ENCODE data around the gene IL1RN.
"Not testable (repeated sequence)": the region's sequence is repeated elsewhere in the genome, so short reads cannot be mapped to it uniquely, and the experiment has no call there.

The IL1RN gene, protein sequence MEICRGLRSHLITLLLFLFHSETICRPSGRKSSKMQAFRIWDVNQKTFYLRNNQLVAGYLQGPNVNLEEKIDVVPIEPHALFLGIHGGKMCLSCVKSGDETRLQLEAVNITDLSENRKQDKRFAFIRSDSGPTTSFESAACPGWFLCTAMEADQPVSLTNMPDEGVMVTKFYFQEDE

DNA sequence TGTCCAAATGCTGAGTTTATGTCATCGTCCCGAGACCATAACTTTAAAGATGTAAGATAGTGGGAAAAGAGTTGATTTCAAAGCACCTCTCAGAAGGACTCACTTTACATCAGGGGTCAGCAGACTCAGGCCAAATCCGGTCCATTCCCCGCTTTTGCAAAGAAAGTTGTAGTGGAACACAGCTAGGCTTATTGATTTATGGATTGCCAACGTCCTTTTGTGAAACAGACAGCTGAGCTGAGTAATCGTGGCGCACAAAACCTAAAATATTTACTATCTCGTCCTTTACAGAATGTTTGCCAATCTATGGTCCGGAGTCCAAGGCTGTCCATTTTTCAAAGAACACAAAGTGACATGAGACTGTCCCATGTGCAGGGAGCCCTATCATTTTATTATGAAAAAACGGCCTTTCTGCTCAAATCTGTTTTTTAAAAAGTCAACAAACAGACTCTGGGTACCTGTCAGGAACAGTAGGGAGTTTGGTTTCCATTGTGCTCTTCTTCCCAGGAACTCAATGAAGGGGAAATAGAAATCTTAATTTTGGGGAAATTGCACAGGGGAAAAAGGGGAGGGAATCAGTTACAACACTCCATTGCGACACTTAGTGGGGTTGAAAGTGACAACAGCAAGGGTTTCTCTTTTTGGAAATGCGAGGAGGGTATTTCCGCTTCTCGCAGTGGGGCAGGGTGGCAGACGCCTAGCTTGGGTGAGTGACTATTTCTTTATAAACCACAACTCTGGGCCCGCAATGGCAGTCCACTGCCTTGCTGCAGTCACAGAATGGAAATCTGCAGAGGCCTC is at the start of gene IL1RN:
IL1RN (plus strand) TSS at position 754 of the 801 bp plus-strand sequence; CDS start at position 781, 27 bp downstream.
- DNase-seq (ENCODE audit: extremely low spot score, insufficient read length, low read depth) (no peak), FAIRE-seq (no peak)

DNA sequence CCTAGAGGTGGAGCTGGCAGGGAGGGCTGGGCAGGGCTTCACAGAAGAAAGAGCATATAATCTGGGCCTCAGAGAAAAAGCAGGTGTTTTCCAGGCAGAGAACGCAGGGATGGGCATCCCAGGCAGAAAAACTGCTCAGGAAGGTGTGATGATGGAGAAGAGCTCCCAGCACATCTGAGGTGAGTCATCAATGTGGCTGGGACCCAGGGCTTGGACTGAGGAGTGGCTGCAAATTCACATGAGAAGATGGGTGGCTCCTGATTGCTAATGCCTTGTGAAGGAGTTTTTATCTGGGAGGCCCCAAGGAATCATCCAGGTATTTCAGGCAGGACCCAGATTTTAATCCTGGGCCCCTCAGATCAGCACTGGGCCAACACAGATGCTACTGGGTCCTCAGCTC is 49.5 kb upstream of the IL1RN start:
- no peak for DNase-seq (ENCODE audit: extremely low spot score, insufficient read length, low read depth)
- FAIRE-seq = no peak

DNA sequence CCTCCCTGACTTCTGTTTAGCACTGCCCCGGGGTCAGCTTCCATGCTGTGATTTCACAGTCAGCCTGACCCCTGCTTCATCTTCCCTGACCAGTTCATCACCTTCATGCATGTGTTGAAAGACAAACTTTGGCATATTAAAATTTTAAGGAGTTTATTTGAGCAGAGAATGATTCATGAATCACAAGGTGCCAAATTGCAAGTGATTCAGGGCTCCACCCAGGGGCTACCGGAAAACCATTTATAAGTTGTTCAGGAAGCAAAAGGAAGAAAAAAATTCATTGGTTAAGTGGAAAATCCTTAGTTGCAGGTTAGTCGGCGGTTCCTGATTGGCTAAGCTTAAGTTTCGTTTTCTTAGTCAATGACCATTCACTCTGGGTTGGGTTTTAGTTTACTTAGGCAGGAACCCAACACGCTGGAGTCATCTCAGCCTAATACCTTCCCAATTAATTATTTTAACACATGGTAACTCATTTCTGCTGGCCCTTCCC is 49.0 kb upstream of the IL1RN start:
- DNase-seq (ENCODE audit: extremely low spot score, insufficient read length, low read depth) = no peak
- no peak for FAIRE-seq

DNA sequence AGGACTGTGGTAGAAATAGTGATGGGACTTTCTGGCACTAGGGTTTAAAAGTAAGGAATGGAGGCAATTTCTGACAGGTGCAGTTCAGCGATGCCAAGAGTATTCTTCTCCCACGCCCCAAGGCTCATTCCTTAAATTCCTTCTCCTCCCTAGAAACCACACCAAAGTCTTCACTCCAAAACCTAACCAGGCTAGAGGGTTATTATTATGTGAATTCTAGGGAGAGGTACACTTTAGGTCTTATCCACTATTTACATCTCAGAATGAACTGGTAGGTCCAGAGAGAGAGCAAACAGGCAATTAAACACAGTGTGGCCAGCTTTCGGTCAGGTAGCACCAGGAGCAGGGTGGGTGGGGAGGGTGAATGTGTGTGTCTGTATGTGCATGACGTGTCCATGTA is 48.3 kb upstream of the IL1RN start:
- DNase-seq (ENCODE audit: extremely low spot score, insufficient read length, low read depth) = no peak
- FAIRE-seq = no peak

DNA sequence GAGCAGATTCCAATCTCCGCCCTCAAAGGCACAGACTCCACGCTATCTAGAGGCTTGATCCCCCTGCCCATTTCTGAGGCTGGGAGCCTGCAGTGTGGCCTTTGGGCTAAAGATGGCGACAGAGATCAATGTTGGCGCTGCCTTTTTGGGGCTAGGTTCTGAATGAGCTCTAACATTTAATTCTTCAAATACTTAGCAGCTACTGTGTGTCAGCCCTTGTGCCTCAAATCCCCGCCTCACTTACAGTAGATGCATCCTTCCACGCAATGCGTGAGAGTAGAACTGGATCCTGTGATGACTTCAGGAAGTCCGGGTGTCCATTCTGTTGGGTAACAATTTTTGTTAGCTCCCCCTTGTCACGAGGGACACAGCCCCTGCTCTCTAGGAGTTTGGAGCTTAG is 47.3 kb upstream of the IL1RN start:
- FAIRE-seq (peak; percentile 53), DNase-seq (ENCODE audit: extremely low spot score, insufficient read length, low read depth) (no peak)

DNA sequence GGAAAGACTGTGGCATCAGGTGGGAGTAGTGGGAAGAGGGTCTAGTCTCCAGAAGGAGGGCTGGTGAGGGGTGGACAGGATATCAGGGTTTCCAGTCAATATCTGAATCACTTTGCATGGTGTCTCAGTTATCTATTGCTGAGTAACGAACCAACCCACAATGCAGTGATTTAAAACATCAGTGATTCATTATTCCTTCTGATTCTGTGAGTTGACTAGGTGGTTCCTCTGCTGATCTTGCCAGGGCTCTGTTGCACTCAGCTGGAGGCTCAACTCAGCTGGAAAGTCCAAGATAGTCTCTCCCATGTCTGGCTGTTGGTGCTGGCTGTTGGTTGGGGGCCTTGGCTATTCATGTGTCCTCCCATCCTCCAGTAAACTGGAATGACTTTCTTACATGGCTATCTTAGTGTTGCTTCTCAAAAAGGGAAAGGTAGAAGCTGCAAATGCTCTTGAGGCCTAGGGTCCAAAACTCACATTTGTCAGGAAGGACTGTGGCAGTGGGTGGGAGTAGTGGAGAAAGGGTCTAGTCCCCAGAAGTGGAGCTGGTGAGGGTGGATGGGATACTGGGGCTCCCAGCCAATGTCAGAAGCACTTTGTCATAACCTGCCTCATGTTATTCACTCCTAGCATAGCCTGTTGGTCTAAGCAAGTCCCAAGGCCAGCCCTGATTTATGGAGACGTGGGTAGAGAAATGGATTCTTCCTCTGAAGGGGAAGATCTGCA is 45.7 kb upstream of the IL1RN start:
- FAIRE-seq = no peak
- no peak for DNase-seq (ENCODE audit: extremely low spot score, insufficient read length, low read depth)

DNA sequence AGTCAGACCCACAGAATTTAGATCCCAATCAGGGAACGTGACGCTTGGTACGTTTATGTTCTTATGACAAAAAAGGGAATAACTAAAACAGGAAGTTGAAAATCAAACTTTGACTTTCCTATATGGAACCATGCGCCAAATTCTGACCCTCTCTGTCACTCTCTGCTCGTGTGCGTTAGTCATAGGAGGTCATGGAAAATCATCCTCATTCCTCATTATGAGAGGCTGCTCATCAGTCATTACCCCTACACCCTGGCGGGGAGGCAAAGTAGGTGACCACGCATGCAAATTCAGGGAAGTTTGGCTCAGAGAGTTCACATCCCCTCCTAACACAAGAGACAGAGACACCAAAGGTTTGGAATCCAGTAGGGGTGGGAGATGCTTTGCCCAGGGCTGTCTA is 44.1 kb upstream of the IL1RN start:
- FAIRE-seq (no peak), DNase-seq (ENCODE audit: extremely low spot score, insufficient read length, low read depth) (no peak)

DNA sequence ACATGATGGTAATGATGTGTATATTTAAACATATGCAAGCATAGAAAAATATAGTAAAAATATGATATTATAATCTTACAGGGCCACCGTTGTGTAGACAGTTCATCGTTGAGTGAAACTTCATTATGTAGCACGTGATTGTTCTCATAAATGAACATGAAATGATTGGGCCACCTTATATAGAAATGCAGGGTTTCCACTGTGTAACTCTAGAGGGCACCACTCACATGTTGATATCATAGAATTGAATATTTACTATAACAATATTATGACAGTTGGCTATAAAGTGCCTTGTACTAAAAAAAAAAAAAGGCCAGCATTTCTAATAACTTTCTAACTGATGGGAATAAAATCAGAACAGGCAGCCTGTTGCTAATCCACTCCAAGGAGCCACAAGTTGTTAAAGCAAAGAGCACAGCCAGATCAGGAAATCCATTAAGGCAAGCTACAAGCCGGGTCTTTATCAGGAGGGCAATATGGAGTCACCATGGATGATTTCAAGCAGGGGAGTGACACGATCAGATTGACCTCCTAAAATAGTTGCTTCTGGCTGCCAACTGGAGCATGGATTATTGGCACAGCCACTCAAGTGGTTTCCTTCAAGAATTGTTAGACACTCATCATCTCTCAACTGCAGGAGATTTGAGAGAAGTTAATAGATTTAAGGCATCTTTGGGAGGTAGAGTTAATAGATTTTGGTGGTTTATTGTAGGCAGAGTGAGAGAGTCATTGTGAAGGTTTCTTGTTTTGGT is 43.0 kb upstream of the IL1RN start:
- no peak for FAIRE-seq
- DNase-seq (ENCODE audit: extremely low spot score, insufficient read length, low read depth) = no peak

DNA sequence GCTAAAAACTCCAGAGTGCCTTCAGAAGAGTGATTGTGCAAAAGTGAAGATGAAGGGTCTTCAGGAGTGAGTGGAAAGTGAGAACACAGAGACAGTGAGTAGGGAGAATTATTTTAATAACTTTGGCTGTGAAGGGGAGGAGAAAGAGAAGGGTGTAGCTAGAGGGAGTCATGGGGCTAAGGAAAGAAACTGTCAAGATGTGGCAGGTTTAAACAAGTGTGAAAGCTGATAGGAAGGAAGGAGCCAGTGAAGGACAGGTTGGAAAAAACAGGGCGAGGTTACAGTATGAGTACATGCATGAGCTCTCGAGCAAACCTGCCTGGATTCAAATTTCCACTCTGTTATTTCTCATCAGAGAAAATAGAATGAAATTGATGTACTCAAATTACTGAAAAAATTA is 41.9 kb upstream of the IL1RN start:
- FAIRE-seq (no peak), DNase-seq (ENCODE audit: extremely low spot score, insufficient read length, low read depth) (no peak)

DNA sequence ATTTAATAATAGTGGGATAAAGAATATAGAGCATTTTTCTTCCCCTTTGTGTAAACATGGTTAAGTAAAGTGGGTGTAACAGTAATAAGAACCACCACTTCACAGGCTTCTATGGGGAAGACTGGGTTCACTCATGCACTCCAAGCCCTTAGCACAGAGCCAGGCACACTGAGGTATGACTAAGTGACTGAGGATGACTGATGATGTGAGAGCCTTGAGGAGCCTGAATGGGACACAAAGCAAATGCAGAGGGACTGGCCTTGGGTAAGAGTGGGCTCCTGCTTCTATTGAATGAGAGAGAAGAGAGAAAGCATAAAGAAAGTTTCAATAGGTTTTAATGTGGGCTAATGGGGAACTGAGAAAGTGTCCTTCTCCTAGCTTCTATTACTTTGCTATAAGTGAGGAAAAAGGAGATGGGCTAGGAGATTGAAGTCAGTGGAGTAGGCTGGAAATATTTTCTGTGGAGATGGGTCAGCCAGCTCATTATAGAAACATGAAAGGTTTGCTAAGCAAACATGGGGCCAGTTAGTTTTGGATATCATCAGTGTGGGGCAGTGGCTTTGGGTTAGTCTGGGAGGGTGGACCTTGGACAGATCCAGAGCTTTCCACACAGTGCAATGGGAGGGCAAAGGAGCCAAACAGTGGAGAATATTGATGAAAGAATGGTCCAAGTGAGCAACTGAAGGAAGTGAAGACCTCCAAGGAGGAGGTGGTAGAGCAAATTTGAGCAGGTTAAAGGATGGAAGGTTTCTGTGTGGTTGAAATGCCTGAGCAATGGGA is 39.0 kb upstream of the IL1RN start:
- no peak for DNase-seq (ENCODE audit: extremely low spot score, insufficient read length, low read depth)
- no peak for FAIRE-seq

DNA sequence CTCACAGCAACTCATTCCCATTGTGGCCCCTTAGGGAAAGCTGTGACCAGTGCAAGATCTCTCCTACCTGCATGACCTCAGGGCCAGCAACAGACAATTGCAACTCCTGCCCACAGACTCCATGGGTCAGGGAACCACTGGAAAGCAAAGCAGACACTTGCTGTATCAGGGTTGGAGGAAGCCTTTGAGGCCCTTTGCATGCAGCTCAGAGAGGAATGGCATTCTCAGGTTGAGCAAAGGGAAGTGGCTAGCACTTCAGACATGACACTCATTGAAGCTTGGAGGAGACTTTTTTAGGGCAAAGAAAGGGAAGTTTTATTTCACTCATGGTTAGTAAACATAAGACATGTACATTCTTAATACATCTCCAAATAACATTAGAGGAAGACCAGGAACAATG is 37.5 kb upstream of the IL1RN start:
- FAIRE-seq (no peak), DNase-seq (ENCODE audit: extremely low spot score, insufficient read length, low read depth) (no peak)

DNA sequence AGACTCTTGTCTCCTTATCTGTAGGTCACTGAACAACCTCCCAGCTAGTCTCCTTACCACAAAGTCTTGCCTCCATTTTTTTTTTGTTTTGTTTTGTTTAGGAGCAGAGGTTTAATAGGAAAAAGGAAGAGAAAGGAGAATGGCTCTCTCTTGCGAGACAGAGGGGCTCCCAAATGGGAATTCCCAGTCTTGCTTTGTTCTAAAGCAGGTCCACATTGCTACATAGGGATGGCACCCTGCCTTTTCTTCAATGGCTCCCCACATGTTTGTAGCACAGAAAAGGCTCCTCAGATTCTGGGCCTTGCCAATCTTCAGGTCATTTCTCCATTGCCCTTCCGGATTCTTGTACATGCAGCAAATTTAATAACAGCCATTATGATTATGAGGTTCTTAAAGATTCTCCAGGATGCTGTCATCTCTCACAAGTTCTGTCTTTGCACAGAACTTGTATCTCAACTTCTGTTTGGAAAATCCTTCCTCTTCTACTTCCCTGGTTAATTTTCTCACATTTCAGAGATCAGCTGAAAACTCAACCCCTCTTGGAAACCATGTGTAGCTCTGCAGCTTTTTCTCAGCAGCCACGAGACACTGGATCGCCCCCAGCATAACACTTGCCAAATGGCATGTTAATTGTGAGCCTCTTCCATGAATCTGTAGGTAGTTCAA is 36.0 kb upstream of the IL1RN start:
- FAIRE-seq = no peak

DNA sequence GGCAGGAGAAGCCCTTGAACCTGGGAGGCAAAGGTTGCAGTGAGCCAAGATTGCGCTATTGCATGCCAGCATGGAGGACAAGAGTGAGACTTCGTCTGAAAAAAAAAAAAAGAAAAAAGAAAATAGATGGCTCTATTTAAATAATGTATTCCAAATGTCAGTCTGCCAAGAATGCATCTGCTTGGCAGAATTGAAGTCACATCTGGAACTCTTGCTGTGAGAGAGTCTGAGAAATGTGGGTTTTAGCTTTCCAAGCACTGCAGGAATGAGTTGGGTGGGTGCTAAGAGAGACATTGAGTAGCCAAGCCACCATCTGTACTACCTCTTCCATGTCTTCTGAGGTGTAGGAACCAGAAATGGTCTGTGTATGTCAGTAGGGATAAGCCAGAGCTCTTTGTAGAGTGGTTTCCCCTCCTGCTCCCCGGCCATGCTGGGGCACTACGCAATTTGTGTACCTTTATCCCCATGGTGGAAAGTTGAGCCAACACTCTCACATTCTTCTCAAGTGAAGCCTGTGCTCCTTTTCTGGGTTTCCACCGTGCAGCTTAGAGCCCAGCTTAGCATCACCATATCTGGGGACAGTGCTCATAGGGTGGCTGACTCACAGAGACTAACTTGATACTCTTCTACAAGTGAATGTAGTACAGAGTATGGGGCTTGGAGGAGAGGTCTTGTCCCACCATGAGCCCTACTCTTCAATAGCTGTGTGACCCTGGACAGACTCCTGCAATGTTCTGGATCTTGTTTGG is 34.4 kb upstream of the IL1RN start:
- no peak for FAIRE-seq

More for the DNA sequence above, 36.0 kb upstream of the IL1RN start:
- DNase-seq (ENCODE audit: extremely low spot score, insufficient read length, low read depth) = no peak

DNA sequence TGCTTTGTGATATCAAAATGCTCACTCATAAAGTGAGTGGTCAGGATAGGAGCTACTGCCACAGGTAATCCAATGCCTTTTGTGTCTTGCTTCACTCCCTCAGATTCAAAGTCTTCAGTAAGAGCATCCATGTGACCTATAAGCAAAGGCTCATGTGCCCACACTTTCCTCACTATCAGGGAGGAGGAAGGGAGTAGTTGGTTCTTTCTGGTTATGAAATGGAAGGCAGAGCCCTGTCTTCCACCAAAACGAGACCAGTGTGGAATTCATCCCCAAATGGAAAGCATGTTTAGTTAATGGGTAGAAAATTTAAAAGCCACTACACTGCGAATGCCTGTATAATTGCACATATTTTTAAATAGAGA is 33.8 kb upstream of the IL1RN start:
- FAIRE-seq (no peak), DNase-seq (ENCODE audit: extremely low spot score, insufficient read length, low read depth) (no peak)

More for the DNA sequence above, 34.4 kb upstream of the IL1RN start:
- no peak for DNase-seq (ENCODE audit: extremely low spot score, insufficient read length, low read depth)

DNA sequence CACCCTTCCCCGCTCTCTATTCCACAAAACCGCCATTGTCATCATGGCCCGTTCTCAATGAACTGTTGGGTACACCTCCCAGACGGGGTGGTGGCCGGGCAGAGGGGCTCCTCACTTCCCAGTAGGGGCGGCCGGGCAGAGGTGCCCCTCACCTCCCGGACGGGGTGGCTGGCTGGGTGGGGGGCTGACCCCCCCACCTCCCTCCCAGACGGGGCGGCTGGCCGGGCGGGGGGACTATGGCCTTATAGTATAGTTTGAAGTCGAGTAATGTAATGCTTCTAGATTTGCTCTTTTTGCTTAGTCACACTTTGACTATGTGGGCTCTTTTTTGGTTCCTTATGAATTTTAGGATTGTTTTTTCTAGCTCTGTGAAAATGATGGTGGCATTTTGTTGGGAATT is 31.1 kb upstream of the IL1RN start:
- FAIRE-seq = not testable (repeated sequence)

DNA sequence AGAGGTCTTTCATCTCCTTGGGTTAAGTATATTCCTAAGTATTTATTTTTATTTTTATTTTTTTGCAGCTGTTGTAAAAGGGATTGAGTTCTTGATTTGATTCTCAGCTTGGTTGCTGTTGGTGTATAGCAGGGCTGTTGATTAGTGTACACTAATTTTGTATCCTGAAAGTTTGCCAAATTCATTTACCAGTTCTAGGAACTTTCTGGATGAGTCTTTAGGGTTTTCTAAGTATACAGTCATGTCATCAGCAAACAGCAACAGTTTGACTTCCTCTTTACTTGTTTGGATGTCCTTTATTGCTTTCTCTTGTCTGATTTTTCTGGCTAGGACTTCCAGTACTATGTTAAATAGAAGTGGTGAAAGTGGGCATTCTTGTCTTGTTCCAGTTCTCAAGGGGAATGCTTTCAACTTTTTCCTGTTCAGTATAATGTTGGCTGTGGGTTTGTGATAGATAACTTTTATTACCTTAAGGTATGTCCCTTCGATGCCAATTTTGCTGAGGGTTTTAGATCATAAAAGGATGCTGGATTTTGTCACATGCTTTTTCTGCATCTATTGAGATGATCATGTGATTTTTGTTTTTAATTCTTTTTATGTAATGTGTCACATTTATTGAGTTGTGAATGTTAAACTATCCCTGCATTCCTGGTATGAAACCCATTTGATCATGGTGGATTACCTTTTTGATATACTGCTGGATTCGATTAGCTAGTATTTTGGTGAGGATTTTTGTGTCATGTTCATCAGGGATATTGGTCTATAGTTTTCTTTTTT is 30.4 kb upstream of the IL1RN start:
- not testable (repeated sequence) for FAIRE-seq; DNase-seq (ENCODE audit: extremely low spot score, insufficient read length, low read depth)

More for the DNA sequence above, 31.1 kb upstream of the IL1RN start:
- DNase-seq (ENCODE audit: extremely low spot score, insufficient read length, low read depth) = not testable (repeated sequence)

DNA sequence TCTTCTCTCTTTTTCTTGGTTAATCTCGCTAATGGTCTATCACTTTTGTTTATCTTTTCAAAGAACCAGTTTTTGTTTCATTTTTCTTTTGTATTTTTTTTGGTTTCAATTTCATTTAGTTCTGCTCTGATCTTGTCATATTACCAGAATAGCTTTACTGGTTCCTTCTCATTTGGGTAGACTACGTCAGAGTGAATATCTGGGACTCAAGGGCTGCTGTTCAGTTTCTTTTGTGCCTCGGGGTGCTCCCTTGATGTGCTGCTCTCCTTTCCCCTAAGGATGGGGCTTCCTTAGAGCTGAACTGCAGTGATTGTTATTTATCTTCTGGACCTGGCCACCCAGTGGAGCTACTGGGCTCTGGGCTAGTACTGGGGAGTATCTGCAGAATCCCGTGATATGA is 29.4 kb upstream of the IL1RN start:
- no peak for DNase-seq (ENCODE audit: extremely low spot score, insufficient read length, low read depth)

DNA sequence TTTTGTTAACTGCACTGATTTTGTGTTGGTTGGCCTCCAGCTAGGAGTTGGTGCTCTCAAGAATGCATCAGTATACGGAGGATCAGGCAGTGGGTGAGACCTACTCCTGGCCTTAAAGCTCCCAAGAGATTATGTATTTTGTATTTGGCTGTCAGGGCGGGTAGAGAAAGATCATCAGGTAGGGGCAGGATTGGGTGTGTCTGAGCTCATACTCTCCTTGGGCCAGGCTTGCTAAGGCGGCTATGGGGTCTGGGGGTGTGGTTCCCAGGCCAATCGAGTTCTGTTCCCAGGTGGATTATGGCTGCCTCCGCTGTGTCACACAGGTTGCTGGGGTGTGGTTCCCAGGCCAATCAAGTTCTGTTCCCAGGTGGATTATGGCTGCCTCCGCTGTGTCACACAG is 28.9 kb upstream of the IL1RN start:
- no peak for DNase-seq (ENCODE audit: extremely low spot score, insufficient read length, low read depth)
- no peak for FAIRE-seq

More for the DNA sequence above, 29.4 kb upstream of the IL1RN start:
- no peak for FAIRE-seq
